GM10266 (cell line): ENCODE results near the gene RHBDF2.

Experiments used
- DNase-seq: peaks from one replicate; pipeline ENCODE4 v3.0.0; 2012; ENCODE audit errors: extremely low spot score
- CTCF ChIP-seq: IDR thresholded peaks from 2 replicates; pipeline ENCODE4 v1.5.1; 2012; ENCODE audit warnings: mild to moderate bottlenecking, low read depth; ENCODE audit not compliant: control insufficient read depth, insufficient read depth; ENCODE audit errors: missing control alignments

RHBDF2 gene

GRCh38 chr17:76531486-76532038, 30.3 kb upstream of the RHBDF2 start:
- DNase-seq: no peak
- no peak for TF ChIP-seq CTCF

DNA sequence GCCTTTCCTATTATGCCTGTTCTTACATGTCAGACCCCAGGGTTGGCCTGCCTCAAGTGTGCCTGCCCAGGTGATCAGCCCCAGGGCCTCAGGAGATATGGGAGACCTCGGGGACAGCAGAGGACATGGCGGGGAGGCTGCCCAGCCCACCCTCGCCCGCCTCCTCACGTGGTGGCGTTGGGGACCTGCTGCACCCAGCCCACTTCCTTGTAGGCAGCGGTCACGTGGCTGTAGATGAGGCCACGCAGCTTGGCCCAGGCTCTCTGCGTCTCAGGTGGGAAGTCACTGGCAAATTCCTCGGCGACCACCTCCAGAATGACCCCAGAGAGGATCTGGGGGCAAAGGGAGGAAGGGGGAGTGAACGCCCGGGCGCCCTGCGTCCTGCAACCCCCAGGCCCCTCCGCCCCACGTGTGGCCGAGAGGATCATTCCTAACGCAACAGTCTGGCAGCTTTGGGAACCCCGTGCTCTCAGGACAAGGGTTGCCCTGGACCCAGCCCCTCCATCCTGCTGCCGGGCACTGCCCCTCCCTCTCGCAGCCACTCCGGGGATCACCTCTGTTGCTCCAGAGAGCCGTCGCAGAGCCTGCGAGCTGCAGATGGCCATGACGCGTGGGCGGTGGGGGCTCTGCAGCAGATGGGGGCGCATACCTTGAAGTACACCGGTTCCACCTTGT, 29.7 kb upstream of the RHBDF2 start:
- DNase-seq: no peak
- no peak for TF ChIP-seq CTCF

DNA sequence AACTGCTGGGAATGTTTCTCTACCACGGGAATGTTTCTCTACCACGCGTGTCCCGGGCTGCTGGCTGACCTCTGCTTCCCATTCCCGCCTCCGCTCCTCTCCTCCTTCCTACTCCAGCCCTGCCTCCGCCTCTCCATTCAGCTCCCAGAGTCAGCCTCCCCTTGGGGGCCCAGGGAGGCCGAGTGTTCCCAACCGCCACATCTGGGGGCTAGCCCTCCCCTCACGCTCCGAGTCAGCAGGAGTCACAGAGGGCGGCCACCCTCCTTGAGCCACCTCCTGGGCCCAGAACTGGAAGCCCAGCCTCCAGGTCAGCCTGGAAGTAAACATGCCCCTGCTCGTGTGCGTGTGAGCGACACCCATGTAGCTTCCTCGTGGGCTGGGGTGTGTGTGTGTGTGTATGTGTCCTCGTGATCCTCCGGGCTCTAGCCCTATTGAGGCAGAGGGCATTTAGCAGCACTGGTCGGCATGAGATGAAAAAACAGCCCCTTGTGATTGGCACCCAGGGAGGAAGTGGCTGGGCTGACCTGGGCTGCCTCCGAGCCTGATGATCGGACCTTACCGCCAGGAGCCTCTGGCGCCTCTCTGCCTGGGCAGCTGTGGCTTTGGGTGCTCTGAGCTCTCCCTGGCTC, 29.0 kb upstream of the RHBDF2 start:
- no peak for TF ChIP-seq CTCF
- DNase-seq: no peak

GRCh38 chr17:76529224-76530094, 28.2 kb upstream of the RHBDF2 start:
- no peak for TF ChIP-seq CTCF
- DNase-seq: no peak

- DNase-seq: no peak
- no peak for TF ChIP-seq CTCF
Measured at GRCh38 chr17:76528528-76529223, 27.5 kb upstream of the RHBDF2 start.

GRCh38 chr17:76528156-76528527, 26.9 kb upstream of the RHBDF2 start:
- TF ChIP-seq CTCF: no peak
- no peak for DNase-seq
